Measurements from ENCODE around the gene ZNF318.

GRCh38 chr6:43299338-43300293 is 69.8 kb downstream of the ZNF318 start:
- no peak for TF ChIP-seq CTCF (conservative IDR thresholded peaks at IDR 0.05; ENCODE audit: low read depth, low read length)
- no peak for TF ChIP-seq EZH2 (IDR thresholded peaks at IDR 0.05; ENCODE audit: borderline replicate concordance, low read depth, low read length, poor library complexity, severe bottlenecking)

Measured in A673 (cell line).